HFFc6 (cell line): ENCODE data around the gene ANP32D. TPM values are rescaled to one million over a fixed set of nuclear protein-coding genes. Genes with fewer than 3 reads are reported as not detected.
A peak's percentile ranks its signal among the peaks of the same experiment; 100 is the strongest.
"Not testable (repeated sequence)": the region's sequence is repeated elsewhere in the genome, so short reads cannot be mapped to it uniquely, and the experiment has no call there.

Experiments used
- DNase-seq: peaks from one replicate; pipeline ENCODE4 v3.0.0-alpha.2; 2018
- H3K27ac Mint-ChIP-seq: 2 replicates; pipeline ENCODE4 v1.8.0; 2020; ENCODE audit warnings: mild to moderate bottlenecking, mixed read lengths
- H3K27me3 Mint-ChIP-seq: 2 replicates; pipeline ENCODE4 v1.8.0; 2021; ENCODE audit warnings: mild to moderate bottlenecking, moderate library complexity, mixed read lengths; ENCODE audit not compliant: insufficient read depth
- H3K36me3 Mint-ChIP-seq: 2 replicates; pipeline ENCODE4 v1.8.0; 2021; ENCODE audit warnings: low read depth, mixed read lengths
- H3K4me1 Mint-ChIP-seq: 2 replicates; pipeline ENCODE4 v1.8.0; 2020; ENCODE audit warnings: low read depth, mixed read lengths
- H3K4me3 Mint-ChIP-seq: 2 replicates; pipeline ENCODE4 v1.8.0; 2020; ENCODE audit warnings: mild to moderate bottlenecking, moderate library complexity, mixed read lengths
- H3K9me3 Mint-ChIP-seq: 2 replicates; pipeline ENCODE4 v1.8.0; 2020; ENCODE audit warnings: mild to moderate bottlenecking, mixed read lengths
- total RNA-seq, 6 experiments: library from RNA; stranded (reverse); fragmentation: NEBNext Ultra II Directional; extraction: Animal tissue kit (Norgen Biotek cat#: 25700); gene quantifications; 2 replicates in 1 of 6; 3 replicates in 5 of 6; pipeline ENCODE4 v1.2.3, GENCODE V29; 2021
- TF ChIP-seq, protein P1 (sequence below): fragments of 200-600 bp; sonication (generic); IDR thresholded peaks from 2 replicates; pipeline ENCODE4 v1.5.0; 2021; ENCODE audit warnings: antibody characterized with exemption, mild to moderate bottlenecking

The ANP32D gene
- total RNA-seq, 6 experiments from 2014 or later, result not detected

GRCh38 chr12:48445538-48445937, 26.8 kb upstream of the ANP32D start:
- TF ChIP-seq, protein P1, sequence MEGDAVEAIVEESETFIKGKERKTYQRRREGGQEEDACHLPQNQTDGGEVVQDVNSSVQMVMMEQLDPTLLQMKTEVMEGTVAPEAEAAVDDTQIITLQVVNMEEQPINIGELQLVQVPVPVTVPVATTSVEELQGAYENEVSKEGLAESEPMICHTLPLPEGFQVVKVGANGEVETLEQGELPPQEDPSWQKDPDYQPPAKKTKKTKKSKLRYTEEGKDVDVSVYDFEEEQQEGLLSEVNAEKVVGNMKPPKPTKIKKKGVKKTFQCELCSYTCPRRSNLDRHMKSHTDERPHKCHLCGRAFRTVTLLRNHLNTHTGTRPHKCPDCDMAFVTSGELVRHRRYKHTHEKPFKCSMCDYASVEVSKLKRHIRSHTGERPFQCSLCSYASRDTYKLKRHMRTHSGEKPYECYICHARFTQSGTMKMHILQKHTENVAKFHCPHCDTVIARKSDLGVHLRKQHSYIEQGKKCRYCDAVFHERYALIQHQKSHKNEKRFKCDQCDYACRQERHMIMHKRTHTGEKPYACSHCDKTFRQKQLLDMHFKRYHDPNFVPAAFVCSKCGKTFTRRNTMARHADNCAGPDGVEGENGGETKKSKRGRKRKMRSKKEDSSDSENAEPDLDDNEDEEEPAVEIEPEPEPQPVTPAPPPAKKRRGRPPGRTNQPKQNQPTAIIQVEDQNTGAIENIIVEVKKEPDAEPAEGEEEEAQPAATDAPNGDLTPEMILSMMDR, result no peak
- DNase-seq, result no peak
- Mint-ChIP-seq H3K4me1 (no peaks in the 10 kb centered on the region), H3K36me3 (no peaks in the 10 kb centered on the region), H3K9me3 (no peaks in the 10 kb centered on the region), H3K4me3 (no peak overlapping the region), H3K27ac (no peak overlapping the region), H3K27me3 (peaks cover 19% of the 10 kb centered on the region)

GRCh38 chr12:48446161-48446776, 26.1 kb upstream of the ANP32D start:
- DNase-seq, result no peak
- no peak overlapping the region for H3K4me3 Mint-ChIP-seq
- H3K4me1 Mint-ChIP-seq, result no peaks in the 10 kb centered on the region
- TF ChIP-seq, protein P1, result no peak
- H3K36me3 Mint-ChIP-seq, result no peaks in the 10 kb centered on the region
- no peaks in the 10 kb centered on the region for H3K9me3 Mint-ChIP-seq
- no peak overlapping the region for H3K27ac Mint-ChIP-seq
- H3K27me3 Mint-ChIP-seq, result peaks cover 18% of the 10 kb centered on the region

DNA sequence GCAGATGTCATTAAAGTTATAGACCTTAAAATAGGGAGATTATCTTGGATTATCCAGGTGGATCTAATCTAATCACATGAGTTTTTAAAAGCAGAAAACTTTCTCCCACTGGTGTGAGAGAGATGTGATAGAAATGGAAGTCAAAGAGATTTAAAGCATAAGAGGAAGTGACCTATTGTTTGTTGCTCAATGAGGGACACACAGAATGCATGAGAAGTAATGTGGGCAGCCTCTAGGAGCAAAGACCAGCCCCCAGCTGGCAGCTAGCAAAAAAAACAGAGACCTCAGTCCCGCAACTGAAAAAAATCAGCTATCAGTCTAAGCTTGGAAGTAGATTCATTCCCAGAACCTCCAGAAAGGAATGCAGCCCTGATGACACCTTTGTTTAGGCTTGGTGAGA, 24.6 kb upstream of the ANP32D start:
- H3K27ac Mint-ChIP-seq, result no peak overlapping the region
- peaks cover 14% of the 10 kb centered on the region for H3K27me3 Mint-ChIP-seq

GRCh38 chr12:48451372-48451771, 21.0 kb upstream of the ANP32D start:
- Mint-ChIP-seq H3K4me3 (no peak overlapping the region), H3K36me3 (no peaks in the 10 kb centered on the region), H3K9me3 (no peaks in the 10 kb centered on the region), H3K27ac (no peak overlapping the region), H3K4me1 (no peaks in the 10 kb centered on the region), H3K27me3 (peaks cover 5% of the 10 kb centered on the region)
- TF ChIP-seq, protein P1, result no peak
- DNase-seq, result no peak

More for the DNA sequence above, 24.6 kb upstream of the ANP32D start:
- Mint-ChIP-seq H3K9me3 (no peaks in the 10 kb centered on the region), H3K36me3 (no peaks in the 10 kb centered on the region), H3K4me1 (no peaks in the 10 kb centered on the region), H3K4me3 (no peak overlapping the region)
- TF ChIP-seq, protein P1, result no peak
- DNase-seq, result no peak

- H3K27me3 Mint-ChIP-seq, H3K4me3 Mint-ChIP-seq, DNase-seq, H3K27ac Mint-ChIP-seq, H3K4me1 Mint-ChIP-seq, H3K9me3 Mint-ChIP-seq, H3K36me3 Mint-ChIP-seq: not testable (repeated sequence)
Observed at GRCh38 chr12:48452961-48453360, 19.4 kb upstream of the ANP32D start.

- TF ChIP-seq, protein P1, result peak; percentile 73
- H3K36me3 Mint-ChIP-seq, result no peaks in the 10 kb centered on the region
- peaks cover 11% of the 10 kb centered on the region for H3K27me3 Mint-ChIP-seq
- H3K9me3 Mint-ChIP-seq, result no peaks in the 10 kb centered on the region
- H3K27ac Mint-ChIP-seq, result no peak overlapping the region
- no peaks in the 10 kb centered on the region for H3K4me1 Mint-ChIP-seq
- no peak overlapping the region for H3K4me3 Mint-ChIP-seq
- DNase-seq, result peak; percentile 47
Observed at GRCh38 chr12:48454667-48455066, 17.7 kb upstream of the ANP32D start.
